ENCODE results near the gene FGD4.
A peak's percentile ranks its signal among the peaks of the same experiment; 100 is the strongest.
"Not testable (repeated sequence)": the region's sequence is repeated elsewhere in the genome, so short reads cannot be mapped to it uniquely, and the experiment has no call there.

Gene FGD4

DNA sequence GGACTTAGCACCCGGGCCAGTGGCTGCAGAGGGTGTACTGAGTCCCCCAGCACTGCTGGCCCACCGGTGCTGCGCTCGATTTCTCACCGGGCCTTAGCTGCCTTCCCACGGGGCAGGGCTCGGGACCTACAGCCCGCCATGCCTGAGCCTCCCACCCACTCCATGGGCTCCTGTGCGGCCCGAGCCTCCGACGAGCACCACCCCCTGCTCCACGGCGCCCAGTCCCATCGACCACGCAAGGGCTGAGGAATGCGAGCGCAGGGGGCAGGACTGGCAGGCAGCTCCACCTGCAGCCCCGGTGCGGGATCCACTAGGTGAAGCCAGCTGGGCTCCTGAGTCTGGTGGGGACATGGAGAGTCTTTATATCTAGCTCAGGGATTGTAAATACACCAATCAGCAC lies 126.4 kb downstream of the FGD4 start:
- DNase-seq, result not testable (repeated sequence)

DNA sequence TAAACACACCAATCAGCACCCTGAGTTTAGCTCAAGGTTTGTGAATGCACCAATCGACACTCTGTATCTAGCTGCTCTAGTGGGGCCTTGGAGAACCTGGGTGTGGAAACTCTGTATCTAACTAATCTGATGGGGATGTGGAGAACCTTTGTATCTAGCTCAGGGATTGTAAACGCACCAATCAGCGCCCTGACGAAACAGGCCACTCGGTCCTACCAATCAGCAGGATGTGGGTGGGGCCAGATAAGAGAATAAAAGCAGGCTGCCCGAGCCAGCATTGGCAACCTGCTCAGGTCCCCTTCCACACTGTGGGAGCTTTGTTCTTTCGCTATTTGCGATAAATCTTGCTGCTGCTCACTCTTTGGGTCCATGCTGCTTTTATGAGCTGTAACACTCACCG lies 127.0 kb downstream of the FGD4 start:
- DNase-seq, result not testable (repeated sequence)

DNA sequence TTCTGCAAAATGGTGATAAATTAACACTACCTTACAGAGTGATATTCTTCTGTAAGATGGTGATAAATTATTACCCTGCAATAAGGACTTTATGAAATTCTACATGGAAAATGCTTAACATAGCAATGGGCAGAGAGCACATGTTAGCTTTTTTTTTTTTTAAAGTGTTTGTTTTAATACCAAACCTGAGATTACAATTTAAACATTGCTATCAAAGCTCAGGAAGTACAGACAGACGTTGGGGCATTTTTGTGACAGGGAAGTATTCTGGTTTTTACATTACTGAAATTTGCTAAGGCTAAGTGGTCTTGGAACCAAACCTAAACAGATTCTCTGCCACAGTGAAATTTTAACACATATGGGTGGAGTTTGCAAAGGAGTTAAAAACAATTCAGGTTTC lies 133.1 kb downstream of the FGD4 start:
- no peak for DNase-seq

DNA sequence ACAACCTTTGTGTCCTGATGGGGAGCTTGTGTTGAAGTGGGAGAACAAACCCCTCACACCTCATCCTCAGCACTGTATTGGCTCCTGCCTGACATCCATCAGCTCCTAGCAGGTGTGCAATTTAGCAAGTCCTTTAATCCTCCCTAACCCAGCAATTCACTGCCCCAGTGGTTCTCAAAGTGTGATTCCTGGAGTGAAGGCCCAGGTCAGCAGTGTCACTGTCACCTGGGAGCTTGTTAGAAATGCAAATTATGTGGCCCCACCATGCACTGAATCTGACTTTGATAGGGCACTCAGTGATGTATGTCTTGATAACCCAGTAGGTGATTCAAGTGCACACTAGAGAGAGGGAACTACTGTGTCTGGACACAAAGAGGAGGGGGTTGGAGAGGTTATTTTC lies 133.6 kb downstream of the FGD4 start:
- DNase-seq, result no peak

DNA sequence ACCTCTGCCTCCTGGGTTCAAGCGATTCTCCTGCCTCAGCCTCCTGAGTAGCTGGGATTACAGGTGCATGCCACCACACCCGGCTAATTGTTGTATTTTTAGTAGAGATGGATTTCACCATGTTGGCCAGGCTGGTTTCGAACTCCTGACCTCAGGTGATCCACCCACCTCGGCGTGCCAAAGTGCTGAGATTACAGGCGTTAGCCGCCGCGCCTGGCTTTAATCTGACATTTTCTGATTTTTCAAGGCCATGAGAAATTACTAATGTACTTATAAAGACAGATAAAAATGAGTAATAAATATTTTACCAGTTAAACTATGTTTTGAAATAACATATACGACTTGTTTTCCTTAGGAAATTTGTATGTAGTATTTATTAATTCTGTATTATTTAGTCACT lies 134.1 kb downstream of the FGD4 start:
- DNase-seq, result not testable (repeated sequence)

DNA sequence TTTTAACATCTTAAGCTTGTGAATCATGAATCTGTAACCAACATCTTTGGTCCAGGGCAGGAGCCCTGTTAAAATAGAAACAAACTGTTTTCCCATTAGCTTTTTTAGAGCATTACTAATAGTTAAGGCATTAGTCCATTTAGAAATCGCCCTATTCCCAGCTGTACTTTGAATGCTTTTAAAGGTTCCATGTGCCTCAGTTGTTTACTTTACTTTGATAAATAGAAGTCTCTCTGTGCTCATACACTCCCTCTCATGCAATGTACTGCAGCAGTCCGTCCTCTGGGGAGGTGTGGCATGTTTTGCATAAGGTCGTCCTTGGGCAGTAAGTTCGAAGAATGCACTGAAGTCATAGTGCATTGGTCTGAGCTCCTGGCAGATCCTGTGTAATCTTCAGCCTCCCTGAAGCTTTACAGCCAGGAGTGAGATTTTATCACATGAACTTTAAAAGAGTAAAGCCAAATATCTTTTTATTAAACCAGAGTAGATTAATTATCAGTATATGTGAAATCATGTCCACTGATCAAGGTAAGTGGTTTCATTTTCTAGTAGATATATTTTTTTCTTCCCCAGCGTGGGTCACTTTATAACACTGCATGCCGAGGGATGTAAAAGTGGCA lies 134.7 kb downstream of the FGD4 start:
- peak; percentile 93 for DNase-seq

DNA sequence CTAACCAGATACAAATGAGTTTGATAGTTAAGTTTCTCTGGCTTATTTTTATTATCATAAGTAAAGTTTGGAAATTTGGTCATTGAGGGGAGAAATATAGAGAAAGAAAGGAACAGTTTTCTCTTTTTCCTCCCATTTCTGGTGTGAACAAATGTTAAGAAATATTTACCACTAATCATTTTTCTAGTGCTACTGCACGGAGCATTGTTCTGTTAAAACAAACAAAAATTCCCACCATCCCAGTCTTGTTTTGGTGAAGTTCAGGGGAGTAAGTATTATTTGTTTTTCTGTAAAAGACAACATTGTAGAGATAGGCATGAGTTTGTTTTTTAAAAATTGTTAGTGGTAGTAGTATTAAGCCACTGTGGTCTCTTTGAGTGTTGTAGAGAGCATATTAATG lies 135.3 kb downstream of the FGD4 start:
- DNase-seq, result no peak

DNA sequence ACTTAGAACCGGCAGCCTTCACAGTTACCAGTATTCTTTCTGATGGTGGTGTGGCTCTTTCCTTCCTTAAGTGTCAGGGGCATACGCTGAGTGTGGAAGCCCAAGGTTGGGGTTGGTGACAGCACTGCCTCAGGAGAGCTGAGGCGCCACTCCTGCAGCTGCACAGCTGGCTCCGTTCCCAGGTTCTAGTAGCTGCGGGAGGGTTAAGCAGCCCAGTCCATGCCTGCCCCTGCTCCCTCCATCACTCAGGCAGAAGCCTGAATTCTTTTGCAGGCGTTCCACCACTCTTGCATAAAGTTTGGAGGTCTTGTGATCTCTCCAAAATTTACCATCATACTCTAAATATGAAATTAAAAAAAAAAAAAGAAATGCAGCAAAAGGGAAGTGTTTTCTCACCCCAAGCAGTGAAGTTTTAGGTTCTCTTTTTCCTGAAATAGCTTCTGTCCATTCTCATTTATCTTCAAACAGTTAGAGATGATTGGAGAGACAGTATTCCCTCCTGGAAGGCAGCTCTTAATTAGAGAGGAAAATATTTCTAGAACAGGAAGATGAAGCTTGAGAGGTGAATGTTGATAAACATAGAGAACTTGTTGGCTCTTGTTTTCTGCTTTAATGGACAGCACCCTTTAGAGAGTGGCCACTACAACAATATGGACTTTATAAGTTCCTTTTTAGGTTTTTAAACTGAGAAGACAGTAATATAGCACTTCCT lies 136.1 kb downstream of the FGD4 start:
- DNase-seq, result peak; percentile 80

DNA sequence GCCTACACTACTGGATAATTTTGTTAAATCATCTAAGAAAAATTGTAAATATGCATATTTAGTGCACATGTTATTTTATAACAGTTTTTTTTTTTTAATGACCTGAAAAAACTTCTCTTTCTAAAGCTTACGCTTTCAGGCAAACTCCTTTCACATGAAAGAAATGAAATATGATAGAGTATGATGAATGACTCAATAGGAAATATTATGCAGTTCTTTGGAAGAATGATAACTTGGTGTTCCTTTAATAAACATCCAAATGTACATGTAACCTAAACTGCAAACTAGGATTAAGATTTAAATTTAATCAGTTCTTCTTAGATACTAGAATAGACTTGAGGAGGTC lies 136.6 kb downstream of the FGD4 start:
- DNase-seq, result no peak

DNA sequence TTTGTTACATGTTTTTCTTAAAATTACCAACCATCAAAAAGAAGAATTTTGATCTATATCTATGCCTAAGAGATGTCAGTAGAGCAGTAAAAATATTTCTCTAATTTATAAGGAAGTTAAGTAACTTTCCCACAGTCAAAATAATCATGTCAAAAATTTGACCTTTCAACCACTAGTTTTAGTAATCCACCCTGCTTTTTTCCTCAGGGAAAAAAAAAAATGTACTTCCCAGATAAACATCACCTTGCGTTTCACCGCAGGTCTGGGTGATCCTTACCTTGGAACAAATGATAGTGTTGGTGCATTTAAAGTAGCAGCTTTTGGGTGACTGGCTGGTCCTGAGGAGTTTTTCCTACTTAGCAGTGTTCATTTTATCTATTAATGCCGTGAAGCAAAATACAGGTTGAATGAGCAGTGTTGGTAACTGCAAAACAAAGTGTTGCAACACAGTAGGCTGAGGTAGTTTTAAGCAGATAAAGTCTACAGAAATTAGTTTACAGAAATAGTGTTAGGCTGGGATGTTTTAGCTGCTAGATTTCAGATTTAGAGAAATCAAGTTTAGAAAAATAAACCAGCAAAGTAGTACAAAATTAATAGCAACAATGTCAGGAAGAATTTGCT lies 142.5 kb downstream of the FGD4 start:
- DNase-seq, result no peak

DNA sequence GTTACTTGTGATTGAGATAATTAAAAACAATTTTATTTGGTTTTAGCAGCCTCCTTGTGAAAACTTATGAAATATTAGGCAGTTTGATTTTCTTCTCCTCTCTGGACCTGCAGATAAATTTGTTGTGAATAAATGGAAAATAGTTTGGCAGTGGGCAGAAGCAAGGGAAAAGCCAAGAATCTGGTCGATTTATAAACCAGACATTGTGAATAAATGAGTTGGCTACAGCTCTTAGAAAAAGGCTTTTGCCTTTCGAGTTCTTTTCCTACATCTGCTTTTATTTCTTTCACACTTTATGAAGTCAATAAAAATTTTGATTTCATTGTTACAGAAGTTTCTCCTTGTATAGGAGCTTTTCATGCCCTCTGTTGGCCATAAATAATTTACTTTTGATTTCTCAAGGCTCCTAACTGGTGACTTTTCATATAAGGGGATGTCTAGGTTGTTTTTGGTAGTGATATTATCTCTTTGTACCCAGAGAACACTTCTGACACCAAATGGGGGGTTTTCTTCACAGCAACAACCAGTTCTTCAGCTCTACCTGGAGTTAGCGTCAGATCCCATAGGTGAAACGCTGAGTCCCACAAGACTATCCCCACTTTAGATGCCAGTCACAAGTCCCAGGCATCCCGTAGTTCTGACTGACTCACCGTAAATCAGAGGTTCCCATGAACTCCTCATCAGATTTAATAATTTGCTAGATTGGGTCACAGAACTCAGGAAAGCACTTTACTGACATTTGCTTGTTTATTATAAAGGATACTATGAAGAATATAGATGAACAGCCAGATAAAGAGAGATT lies 143.3 kb downstream of the FGD4 start:
- no peak for DNase-seq

DNA sequence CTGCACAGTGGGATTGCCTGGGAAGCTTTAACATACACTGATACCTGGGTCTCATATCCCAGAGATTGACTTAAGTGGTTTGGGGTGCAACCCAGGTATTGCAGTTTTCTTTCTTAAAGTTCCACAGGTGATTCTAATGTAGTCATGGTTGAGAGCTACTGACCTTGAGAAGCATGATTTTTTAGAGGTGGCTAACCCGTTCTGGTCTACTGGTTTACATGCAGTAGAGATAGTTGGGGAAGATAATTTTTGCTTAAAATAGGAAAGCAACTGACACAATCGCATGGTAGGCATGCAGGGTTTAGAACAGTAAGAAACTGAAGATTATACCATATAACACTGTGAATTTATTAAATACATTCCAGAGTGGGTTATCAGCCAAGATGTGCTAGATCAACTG lies 145.5 kb downstream of the FGD4 start:
- no peak for DNase-seq

DNA sequence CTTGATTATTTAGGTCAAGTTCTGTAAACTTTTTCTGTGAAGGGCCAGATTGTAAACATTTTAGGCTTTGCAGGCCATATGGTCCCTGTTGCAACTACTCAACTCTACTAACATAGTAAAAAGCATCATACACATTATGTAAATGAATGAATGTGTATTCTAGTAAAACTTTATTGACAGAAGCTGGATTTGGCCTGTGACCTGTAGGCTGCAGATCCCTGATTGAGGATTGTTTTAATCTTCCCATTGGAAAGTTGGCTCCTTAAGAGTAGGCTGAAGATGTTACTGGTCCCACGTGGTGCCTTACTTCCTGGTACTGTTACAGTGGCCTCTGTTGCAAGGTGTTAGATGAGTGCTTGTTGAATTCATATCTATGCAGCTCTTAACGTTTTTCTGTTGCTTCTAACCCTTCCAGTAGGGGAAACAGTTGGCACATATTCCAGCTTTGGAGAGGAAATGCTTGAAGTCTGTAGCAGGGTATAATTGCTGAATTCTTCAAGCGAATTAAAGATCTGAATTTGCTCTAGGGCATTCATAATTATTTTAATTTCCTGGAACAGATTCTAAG lies 146.1 kb downstream of the FGD4 start:
- no peak for DNase-seq

DNA sequence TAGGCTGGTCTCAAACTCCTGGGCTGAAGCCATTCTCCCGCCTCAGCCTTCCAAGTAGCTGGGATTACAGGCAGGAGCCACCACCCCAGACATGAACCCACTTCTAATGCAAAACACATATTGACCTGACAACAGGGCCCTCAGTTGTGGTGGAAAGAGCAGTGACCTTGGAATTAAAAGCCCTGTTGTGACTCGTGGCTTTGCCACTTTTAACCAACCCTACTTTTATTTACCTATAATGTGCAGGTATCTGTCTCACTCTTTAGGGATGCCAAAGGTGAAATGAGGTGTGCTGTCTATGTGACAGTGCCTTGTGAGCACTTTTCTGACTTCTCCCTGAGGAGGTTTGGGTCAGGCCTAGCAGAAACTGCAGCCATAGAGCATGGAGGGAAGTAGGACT lies 146.9 kb downstream of the FGD4 start:
- DNase-seq, result no peak

DNA sequence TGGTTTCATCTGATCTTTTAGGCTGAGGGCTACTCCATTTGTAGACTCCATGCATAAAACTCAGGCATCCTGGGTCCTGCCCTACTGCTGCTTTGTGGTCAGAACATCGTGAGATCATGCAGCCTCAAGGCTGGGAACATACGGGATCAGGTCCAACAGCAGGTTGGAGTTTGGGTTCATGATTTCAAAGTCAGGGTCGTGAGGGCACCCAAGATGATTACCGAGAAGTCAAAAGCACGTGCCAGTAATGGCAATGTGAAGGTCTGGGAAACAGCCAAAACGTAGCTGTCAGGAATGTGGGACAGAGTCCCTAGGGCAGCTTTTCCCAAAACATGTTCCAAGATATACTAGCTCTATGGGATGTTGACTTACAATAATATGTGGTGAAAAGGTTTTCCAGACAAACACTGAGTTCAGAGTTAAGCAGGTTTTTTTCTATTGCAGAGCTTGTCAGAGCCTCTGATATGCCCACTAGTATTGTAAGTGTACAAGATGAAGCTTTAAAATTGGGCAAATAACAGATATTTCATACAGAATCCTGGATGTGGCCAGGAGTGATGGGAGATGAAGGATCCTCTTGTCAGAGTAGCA lies 149.4 kb downstream of the FGD4 start:
- DNase-seq, result peak; percentile 93

DNA sequence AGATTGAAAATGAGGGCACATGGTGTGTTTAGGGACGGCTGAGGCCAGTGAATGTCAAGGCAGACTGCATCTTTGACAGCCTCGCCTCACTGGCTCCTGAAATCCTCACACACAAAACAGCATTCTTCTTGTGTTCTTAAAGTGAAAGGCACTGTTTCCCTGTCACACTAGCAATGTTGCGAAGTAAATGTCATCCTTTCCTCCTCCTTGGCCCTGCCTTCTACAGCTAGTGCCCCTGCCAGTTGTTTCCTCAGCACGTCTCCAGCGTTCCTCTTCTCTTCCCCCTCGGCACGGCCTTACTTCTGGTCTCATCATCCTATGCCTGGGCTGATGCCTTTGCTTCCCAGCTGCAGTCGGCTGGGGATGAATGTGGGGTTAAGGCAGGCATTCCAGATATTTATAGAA lies 150.3 kb downstream of the FGD4 start:
- DNase-seq, result peak; percentile 56

DNA sequence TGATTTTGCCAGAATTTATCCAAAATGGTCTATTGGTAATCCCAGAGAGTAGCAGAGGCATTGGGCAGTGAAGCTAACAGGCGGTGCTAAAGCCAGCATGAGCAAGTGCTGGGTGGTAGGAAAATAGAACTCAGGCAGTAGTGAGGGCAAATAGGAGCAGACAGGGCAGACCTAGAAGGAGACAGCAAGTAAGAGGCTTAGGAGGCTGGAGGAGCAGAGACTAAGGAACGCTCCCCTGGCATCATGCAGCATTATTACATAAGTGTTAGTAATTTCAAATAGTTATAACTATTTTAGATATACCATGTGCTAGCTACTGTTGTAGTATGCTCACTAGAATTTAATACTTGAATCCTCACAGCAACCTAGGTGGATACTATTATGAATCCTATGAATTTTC lies 151.7 kb downstream of the FGD4 start:
- DNase-seq, result no peak

DNA sequence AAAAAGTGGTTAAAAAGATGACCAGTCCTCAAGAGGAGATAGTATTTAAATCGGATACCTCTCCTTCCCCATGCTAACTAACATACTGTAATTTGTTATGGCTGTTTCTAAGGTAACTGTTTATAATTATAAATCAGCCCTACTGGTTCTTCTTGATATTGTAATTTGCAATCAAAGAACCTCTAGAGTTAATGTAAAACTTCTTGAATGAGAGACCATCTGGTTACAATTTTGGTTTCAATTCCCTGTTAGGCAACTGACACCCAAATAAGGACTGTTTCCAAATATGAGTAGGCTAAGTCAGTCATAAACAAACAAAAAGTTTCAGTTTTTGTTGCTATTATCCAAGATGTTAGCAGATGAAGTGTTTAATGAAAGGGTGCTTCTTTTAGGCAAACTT lies 159.5 kb downstream of the FGD4 start:
- peak; percentile 49 for DNase-seq

DNA sequence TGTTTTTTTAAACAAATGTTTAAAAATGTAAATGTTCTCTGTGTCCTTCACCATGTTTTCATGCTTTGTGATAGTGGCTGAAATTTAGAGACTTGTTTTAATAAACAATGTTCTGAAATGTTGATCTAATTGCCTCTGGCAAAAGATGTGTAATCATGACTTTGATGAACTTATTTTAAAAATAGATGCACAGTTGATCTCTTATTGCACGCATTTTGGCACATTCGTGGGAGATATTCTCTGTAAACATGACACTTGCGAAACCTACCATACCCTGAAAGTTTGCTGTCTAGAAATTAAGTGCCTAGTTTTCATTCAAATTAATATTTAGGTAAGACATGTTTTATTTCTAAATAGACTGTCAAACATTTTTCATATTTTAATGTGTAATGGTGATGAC lies 160.1 kb downstream of the FGD4 start:
- DNase-seq, result no peak

DNA sequence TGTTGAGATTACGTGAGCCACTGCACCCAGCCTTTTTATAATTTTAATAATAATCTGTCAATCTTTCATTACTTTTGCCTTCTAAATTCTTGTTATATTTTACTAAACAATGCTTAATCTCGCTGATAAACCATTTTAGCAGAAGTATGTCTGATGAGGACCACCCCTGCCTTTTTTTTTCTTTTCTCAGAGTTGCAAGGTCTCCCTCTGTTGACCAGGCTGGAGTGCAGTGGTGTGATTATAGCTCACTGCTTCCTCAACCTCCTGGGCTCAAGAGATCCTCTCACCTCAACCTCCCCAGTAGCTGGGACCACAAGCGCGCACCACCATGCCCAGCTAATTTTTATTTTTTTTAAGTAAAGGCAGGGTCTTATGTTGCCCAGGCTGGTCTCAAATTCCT lies 161.2 kb downstream of the FGD4 start:
- DNase-seq, result no peak

DNA sequence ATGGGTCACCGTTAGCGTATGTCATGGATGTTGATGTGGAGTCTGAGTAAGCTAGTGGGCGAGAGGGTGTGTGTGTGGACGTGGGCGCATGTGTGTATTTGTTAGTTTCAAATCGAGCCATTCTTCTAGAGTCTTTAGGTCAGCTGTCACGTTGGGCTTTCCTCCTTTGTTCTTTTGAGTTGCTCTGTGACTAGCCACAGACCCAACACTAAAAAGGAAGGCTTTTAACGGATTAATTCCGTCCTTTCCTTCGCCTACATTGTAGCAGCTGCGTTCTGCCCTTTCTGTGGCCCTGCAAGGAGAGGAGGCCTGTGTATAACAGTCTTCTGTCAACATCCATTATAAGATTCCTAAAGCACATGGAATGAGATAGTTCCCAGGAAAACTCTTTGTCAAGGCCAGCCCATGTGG lies 162.6 kb downstream of the FGD4 start:
- DNase-seq, result no peak

DNA sequence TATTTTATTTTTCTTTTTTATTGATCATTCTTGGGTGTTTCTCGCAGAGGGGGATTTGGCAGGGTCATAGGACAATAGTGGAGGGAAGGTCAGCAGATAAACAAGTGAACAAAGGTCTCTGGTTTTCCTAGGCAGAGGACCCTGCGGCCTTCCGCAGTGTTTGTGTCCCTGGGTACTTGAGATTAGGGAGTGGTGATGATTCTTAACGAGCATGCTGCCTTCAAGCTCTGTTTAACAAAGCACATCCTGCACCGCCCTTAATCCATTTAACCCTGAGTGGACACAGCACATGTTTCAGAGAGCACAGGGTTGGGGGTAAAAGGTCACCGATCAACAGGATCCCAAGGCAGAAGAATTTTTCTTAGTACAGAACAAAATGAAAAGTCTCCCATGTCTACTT lies 163.1 kb downstream of the FGD4 start:
- not testable (repeated sequence) for DNase-seq
